GM18502 (cell line): ENCODE results near the gene PITPNM3.

Experiments
- ATAC-seq: cut with Tn5 transposase; IDR thresholded peaks from one replicate; pipeline ENCODE4 v1.9.1; 2021; ENCODE audit warnings: mild to moderate bottlenecking; ENCODE audit not compliant: unreplicated experiment, poor library complexity

The PITPNM3 gene

DNA sequence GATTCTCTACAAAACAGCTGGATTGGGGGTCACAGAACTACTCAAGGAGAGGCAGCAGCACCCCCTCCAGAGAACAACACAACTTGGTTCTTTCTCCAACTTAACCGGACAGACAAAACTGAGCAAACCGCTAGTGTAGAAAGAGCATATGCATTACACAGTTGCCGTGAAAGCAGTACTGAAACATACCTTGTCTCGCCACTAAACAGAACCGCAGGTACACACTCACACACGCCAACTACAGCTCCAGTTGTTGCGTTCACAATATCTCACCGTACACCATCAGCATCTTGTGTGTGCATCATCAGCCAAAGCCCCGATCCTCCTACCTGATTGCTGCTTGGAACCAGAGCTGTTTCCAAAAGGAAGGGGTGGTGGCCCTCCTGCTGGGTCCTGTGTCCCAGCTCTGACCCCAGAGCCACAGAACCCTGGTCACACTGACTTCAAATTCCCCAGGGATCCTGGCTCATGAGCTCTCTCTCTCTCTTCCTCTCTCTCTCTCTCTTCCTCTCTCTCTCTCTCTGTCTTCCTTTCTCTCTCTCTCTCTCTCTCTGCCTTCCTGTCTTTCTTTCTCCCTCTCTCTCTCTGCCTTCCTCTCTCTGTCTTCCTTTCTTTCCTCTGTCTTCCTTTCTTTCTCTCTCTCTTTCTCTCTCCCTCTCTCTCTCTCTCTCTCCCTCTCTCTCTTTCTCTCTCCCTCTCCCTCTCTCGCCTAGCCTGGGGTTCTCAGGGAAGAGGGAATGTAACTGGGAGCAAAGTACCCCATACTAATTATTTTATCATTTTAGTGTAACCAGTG lies 103.7 kb downstream of the PITPNM3 start:
- ATAC-seq, result no peak

DNA sequence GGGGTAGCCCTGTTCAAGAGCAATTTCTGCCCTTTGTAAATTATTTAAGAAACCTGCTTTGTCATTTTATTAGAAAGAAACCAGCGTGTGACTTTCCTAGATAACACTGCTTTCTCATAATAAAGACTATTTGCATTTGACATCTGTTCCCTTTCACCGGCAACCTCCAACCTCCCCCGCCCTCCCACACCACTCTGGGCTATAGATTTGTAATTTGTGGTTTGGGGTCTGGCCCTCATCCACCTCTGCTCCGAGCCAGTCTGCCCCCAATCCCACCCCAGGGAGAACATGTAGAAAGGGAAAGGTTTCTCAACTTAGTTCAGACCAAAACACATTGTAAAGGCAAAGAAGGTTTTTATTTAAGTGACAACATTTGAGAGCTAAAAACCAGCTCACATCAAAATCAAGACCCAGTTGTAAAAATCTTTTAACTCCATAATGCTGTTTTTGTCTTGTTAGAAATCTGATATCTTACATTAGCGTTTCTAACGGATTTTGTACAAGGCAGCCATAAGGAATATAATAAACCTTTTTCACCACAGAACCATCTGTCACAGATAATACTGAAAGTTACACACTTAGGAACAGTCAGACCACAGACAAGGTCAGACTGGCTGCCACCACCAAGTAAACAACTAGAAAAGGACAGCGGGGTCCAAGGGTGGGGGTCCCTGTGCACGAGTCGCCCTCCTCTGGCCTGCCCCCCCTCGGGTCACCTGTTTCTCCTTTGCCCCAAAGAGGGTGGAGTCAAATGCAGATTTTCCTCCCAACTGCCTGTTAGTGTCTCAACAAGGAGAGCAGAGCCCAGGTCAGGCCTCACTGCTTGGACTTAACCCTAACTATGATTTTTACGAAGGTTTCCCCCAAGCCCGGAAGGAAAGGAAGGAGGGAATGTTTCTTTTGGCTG lies 105.2 kb downstream of the PITPNM3 start:
- no peak for ATAC-seq

DNA sequence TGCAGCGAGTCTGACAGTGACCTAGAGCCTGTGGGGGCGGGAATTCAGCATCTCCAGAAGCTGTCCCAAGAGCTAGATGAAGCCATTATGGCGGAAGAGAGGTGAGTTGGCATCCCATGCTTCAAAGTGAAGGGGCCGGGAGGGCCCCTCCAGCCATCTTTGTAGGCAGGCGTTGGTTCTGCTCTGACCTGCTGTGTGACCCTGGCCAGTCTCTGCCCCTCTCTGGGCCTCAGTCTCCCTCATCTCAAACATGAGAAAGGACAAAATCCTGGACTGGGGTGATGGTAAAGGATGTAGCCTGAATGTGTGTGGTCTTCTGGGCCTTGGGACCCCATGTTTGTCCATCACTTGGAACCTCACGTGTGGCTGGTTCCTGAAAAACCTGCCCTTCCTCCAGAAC lies 107.0 kb downstream of the PITPNM3 start:
- ATAC-seq, result no peak

DNA sequence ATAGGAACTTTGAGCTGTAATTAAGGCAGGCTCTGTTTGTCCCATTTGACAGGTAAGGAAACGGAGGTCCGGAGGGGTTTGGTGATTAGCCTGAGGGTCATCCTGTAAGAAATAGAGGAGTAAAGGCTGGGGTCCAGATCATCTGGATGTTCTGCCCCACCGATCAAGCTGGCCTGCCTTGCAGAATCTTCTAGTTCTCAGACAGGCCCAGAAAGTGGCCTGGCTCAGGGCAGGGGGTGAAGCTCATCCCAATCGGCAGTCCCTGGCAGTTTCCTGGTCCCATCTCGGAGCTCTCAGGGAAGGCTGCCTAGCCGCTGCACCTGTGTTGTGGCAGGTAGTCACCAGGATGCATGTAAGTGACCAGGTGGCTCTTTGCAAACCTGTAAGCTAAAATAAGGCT lies 107.9 kb downstream of the PITPNM3 start:
- no peak for ATAC-seq

DNA sequence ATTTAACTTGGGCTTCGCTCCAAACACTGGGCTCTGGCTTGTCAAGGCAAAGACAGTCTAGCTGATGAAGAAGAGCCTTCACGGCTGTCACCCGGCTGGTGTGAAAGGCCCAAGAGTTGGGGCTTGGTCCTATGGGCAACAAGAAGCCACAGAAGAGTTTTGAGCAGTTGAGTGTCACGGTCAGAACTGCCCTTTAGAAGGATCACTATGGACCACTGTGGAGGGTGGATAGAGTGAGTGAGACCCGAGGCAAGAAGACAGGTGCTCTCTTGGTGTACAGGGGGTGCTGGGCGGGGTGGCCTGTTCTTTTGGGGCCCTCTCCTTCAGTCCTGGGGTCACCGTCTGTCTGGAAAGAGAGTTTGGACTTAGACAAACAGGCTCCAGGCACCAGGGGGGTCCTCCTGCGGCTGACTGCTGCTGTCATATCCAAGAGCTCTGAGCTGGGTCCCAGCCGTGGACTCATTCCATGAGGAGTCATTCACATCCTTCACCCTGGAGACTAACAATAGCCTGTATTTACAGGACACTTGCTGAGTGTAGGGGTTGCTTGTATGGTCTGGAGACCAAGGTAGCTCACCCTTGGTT lies 109.7 kb downstream of the PITPNM3 start:
- ATAC-seq, result no peak

DNA sequence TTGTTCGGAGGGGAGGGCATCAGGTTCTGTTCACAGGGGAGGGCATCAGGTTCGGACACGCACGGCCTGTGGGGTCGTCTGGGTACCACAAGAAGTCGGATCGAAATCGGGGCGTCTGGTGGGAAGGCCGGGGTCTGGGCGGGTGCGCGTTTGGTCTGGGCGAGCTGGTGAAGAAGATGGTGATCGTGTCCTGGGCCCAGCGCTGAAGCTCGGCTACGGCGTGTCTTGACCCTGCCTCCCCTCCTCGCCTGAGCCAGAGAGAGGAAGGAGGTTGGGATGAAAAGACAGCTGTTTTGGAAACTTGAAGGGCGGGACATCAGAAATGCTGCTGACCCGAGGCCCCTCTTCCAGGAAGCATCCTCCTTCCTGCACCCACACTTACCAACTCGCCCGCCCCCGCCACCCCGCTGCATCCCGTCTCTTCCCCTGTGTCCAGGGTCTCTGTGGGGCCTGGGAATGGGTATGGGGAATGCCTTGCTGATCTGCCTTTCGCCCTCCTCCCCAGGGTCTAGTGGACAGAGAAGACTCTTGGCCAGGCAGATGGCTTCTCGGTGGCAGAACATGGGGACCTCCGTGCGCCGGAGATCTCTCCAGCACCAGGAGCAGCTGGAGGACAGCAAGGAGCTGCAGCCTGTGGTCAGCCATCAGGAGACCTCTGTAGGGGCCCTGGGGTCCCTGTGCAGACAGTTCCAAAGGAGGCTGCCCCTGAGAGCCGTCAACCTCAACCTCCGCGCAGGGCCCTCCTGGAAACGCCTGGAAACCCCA lies 111.6 kb downstream of the PITPNM3 start:
- no peak for ATAC-seq

DNA sequence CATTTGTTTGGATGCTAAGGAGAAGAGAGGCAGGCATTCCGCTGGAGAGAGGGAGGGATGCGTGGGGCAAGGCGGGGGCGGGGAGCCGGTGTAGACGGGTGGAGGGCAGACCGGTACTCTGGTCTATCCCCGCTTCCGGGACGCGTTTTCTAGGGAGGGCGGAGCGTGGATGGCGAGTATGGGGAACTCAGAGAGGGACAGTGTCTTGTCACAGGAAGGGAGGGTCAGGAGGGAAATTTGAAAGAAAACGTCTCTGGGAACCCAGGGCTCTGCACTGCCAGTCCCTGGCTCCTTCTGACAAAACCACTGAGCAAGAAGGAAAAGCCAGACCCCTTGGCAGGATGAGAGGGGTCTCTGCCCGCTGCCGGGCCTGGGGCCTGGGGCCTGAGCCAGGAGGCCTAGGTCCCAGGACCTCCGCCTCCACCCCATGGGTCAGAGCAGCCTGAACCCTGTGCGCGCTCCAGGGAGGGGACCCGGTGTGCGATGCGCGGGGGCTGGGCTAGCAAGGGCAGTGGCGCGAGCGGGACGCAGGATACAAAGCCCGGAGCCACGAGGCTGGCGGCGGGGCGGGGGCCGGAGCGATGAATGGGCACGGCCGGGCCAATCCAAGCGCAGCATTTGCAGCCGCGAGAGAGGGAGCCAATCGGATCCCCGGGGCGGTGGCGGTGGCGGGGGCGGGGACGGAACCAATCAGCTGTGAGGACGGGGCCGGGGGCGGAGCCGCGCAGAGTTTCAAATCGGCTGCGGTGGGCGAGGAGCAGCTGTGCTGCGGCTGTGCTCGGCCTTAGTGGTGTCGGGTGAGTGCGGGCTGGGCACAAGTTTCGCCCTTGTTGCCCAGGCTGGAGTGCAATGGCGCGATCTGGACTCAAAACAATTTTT lies 112.4 kb downstream of the PITPNM3 start, which contains the start of gene PIMREG:
Gene PIMREG, plus strand, starts transcription at position 764 of the 879 bp plus-strand sequence. CDS start 656 bp downstream, outside the sequence.
- peak; percentile 87 for ATAC-seq

DNA sequence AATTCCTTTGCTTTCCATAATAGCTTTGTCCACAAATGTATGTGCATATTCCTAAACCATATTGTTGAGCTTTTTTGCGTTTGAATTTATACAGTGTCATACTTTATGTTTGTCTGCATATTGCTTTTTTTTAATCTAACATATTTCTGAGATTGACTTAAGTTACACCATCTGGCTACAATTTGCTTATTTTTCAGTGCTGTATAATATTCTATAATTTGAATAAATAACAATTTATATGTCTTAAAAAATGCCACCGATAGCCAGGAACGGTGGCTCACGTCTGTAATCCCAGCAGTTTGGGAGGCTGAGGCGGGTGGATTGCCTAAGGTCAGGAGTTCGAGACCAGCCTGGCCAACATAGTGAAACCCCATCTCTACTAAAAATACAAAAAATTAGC lies 113.6 kb downstream of the PITPNM3 start:
- ATAC-seq, result no peak

DNA sequence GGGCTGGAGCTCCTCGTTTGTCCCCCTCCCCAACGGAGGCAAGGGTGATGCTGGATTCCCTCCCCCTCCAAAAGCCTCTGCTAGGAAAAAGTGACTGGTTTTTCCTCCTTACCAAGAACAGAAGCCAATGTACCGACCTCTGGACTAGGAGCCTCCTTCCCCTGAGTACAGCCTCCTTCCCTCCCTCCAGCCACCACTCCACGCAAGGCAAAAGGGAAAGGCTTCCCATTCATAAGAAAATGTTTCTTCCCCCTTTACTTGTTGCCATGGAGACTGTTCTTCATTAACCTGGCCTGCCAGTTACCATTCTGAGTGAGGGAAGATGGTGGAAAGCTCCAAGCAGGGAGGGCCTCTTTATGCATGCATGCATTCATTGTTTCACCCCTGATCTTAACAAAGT lies 116.4 kb downstream of the PITPNM3 start:
- ATAC-seq, result no peak

DNA sequence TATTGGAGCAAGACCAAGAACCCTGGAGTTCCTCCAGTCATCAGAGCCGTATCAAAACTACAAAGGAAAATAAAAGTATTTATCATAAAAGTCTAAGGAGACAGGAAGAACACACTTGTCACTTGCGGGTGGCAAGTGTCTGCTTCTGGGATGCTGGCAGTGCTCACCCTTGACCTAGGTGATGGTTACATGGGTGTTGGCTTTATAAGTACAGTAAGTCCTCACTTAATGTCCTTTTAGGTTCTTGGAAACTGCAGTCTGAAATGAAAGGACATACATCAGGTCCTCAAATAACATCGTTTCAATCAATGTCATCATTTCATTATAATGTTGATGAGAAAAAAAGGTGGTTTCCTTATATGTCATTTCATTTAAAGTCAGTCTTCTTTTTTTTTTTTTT lies 118.4 kb downstream of the PITPNM3 start:
- no peak for ATAC-seq

DNA sequence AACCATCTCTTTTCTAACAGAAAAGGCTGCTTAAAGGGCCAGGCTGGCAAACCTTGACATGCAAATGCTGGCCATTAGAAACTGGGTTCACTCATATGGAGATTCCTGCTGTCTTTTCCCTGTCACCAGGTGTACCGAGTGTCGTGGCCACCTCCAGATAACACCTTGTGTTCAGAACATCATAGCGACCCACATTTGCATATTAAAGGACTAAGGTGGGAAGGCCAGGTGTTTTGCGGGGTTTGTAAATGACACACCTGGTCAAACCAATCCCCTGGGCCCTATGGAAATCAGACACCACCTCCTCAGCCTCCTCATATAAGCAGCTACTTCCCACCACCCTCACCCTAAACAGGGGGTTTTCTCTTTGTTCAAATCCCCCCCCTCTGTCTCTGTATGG lies 118.9 kb downstream of the PITPNM3 start:
- no peak for ATAC-seq

DNA sequence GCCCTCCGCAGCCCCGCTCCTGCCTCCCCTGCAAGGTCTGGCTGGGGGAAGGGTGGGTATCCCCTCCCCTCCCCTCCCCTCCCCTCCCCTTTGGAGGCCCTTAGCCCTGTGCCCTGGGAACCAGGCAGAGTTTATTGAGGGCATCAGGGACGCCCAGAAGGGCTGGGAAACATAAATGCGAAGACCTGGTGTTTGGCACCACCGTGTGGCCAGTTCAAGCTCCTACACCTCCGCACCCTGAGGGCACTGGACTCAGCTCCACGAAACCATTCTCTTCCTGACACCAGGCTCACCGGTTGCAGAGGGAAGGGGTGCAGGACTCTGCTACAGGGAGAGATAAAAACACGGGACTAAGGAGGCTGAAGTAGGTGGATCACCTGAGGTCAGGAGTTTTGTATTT lies 120.4 kb downstream of the PITPNM3 start:
- no peak for ATAC-seq

DNA sequence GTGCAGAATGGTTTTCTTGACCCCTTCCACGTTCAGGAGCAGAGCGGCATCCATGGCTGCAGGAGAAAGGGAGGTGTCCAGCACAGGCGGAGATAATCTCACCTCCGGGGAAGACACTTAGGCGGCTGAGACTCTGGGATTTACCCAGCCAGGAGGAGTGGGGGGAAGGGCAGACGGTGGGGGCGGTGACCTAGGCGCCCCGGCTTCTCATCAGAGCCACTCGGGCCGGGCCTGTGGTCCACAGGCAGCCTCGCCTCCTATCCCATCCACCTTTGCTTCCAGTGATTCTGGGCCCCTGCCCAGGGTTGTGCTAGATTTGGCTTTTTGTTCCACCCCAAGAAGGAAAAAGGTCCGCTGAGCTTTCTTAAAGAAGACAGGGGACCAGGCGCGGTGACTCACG lies 121.3 kb downstream of the PITPNM3 start, which contains the start of gene AIPL1:
Gene AIPL1, minus strand, starts transcription at position 71 of the 400 bp plus-strand sequence. Its CDS starts 17 bp downstream, at position 54.
- no peak for ATAC-seq

DNA sequence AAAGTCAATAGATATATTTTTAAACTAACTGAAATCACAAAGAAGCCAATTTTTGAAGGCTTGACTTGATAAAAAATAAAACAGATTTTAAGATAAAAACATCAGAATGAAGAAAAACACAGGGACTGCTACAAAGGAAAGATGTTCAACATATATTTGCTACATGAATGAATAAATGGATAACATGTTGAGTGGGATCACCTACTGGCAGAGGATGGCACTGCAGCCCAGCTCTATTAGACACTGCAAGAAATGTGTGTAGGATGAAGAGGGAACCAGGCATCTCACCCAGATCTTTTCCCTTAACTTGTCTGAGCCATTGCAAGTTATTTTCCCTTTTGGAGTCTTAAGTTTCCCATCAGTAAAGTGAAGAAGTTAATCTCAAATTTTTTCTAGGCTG lies 125.6 kb downstream of the PITPNM3 start:
- no peak for ATAC-seq

DNA sequence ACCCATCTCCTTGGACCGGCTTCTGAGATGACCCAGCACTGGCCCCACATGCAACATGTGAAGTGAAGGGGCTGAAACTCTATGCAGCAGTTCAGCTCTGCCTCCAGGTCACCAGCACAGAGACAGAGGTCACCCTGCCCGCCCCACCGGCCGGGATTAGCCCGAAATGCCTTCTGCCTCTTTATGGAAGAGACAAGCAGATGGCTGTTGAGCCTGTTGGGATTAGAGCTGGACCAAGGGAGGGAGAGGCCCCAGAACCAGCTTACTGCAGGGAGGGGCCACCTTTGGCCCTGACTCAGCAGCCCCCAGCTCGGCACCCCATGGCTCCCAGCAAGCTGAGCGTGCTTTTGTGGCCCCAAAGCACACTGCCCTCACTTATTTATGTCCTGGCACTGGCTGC lies 127.1 kb downstream of the PITPNM3 start:
- no peak for ATAC-seq

DNA sequence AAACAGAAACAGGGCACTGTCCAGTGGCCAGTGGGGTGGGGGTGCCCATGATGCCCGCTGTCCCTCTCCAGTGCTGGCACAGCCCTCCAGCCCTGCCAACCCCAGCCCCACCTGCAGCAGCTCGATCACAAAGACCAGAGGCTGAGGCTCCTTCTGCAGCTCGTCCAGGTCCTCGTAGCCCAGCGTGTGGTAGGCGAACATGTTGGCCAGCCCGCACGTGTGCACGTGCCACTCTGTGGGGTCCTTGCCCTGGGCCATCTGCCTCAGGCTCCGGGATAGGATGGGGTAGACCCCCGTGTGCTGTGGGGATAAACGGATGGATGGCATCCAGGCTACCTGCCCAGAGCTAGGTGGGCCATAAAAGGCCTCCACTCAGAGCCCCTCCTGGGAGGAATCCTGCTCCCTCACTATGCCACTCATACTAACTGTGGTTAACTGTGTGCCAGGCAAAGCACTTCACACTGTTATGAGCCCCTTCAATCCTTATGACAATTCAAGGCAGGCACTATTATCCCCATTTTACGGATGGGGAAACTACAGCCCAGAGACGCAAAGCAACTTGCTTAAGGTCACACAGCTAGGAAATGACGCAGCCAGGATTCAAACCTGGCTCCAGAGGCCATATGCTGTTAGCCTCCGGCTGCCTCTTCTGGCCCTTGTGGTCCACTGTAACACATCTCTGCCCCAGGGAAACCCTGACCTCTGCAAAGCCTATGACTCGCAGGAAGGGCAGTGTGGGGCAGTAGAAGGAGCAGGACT lies 128.0 kb downstream of the PITPNM3 start:
- no peak for ATAC-seq

DNA sequence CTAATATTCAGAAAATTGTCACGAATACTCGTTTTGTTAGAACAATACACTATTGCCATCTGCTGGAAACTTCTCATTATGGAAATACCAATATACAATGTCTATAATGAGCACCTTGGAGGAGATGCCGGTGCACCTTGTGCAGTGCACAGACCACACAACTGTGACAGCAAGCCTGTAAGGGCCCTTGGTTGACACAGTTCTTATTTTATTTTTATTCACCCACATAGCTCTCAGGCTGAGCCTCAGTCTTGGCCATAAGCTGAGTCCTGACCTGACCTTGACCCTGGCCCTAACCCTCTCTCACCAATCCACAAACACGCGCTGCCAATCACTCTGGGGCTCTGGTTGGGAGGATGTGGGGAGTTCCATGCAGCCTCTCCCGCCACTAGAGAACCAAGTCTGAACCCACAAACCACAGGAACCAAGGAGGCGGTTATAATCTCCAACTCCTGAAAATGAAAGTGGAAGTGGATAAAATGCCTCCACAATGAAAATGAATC lies 129.0 kb downstream of the PITPNM3 start:
- no peak for ATAC-seq

DNA sequence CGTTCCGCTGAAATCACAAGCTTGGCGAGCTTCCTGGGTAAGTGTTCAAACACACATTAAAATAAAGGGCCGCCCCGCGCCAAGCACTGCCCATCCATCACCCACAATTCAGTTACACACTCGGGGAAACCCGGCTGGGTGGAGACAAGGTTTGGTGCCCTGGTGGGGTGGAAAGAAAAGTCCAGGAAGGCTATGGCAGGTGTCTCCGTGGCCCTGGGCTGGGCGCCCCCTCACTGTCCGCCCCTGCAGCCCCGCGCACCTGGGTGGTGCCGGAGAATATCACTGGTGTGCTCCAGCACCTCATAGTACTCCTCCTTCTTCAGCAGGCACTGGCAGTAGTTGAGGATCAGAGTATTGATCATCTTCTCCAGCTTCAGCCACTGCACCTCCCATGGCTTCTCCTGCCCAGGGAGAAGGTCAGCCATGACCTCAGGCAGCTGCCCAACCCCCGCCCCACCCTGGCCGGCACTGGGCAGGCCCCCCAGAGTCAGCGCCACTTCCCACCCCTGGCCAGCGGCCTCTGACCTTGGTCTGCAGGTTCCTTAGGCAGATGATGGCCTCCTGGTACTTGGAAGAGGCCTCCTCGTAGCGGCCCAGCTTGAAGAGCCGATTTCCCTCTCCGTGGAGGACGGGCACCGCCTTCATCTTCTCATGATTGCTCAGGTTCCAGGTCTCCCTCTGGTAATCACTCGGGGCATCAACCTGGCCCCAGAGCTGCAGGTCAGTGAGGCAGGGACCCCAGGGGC lies 129.8 kb downstream of the PITPNM3 start:
- no peak for ATAC-seq
